SK-N-SH treated with all-trans-retinoic acid at 6 μM for 48 hours (cell line): ENCODE data around the gene CD2.

ENCODE experiments used
- ATAC-seq: fragments of 200-7000 bp; cut with Tn5 transposase; 3 replicates; pipeline ENCODE4 v1.9.1; 2020; ENCODE audit warnings: mild to moderate bottlenecking, moderate library complexity
- ARNTL ChIP-seq: fragments of 450-650 bp; formaldehyde crosslinking; IDR thresholded peaks from 2 replicates; pipeline ENCODE4 v1.5.0; 2020; ENCODE audit warnings: low read depth, mild to moderate bottlenecking, moderate library complexity, borderline replicate concordance
- BACH2 ChIP-seq: fragments of 250-450 bp; sonication (Bioruptor Pico); IDR thresholded peaks from 2 replicates; pipeline ENCODE4 v1.9.0; 2021; ENCODE audit warnings: mild to moderate bottlenecking, borderline replicate concordance
- CREB5 ChIP-seq: fragments of 250-450 bp; sonication (Bioruptor Pico); IDR thresholded peaks from 2 replicates; pipeline ENCODE4 v1.5.1; 2020; ENCODE audit warnings: low read depth, mild to moderate bottlenecking, moderate library complexity
- CSDC2 ChIP-seq: fragments of 250-450 bp; sonication (Bioruptor Pico); IDR thresholded peaks from 2 replicates; pipeline ENCODE4 v1.5.0; 2020; ENCODE audit warnings: mild to moderate bottlenecking, moderate library complexity
- ESRRG ChIP-seq: fragments of 250-450 bp; sonication (Bioruptor Pico); IDR thresholded peaks from 2 replicates; pipeline ENCODE4 v1.6.1; 2021; ENCODE audit warnings: mild to moderate bottlenecking
- GLIS3 ChIP-seq: fragments of 250-450 bp; sonication (Bioruptor Pico); IDR thresholded peaks from 2 replicates; pipeline ENCODE4 v1.5.0; 2020; ENCODE audit warnings: mild to moderate bottlenecking, moderate library complexity
- ISL1 ChIP-seq: fragments of 250-450 bp; sonication (Bioruptor Pico); IDR thresholded peaks from 2 replicates; pipeline ENCODE4 v2.1.2; 2022; ENCODE audit warnings: mild to moderate bottlenecking, moderate library complexity
- OSR1 ChIP-seq: fragments of 250-450 bp; sonication (Bioruptor Pico); IDR thresholded peaks from 2 replicates; pipeline ENCODE4 v1.8.0; 2022; ENCODE audit warnings: moderate library complexity, mild to moderate bottlenecking, inconsistent platforms
- PATZ1 ChIP-seq: fragments of 250-450 bp; sonication (Bioruptor Pico); IDR thresholded peaks from 2 replicates; pipeline ENCODE4 v1.8.0; 2020; ENCODE audit warnings: mild to moderate bottlenecking, moderate library complexity, borderline replicate concordance
- POU6F1 ChIP-seq: fragments of 250-450 bp; sonication (Bioruptor Pico); IDR thresholded peaks from 2 replicates; pipeline ENCODE4 v1.8.0; 2021; ENCODE audit warnings: low read depth, mild to moderate bottlenecking, moderate library complexity, borderline replicate concordance
- PPARA ChIP-seq: fragments of 250-450 bp; sonication (Bioruptor Pico); IDR thresholded peaks from 2 replicates; pipeline ENCODE4 v1.5.0; 2020; ENCODE audit warnings: mild to moderate bottlenecking, borderline replicate concordance
- RARB ChIP-seq: fragments of 250-450 bp; sonication (Bioruptor Pico); IDR thresholded peaks from 2 replicates; pipeline ENCODE4 v1.8.0; 2021; ENCODE audit warnings: mild to moderate bottlenecking, moderate library complexity
- SNAI2 ChIP-seq: fragments of 250-450 bp; sonication (Bioruptor Pico); IDR thresholded peaks from 2 replicates; pipeline ENCODE4 v1.5.0; 2020; ENCODE audit warnings: mild to moderate bottlenecking, moderate library complexity
- TCF4 ChIP-seq: fragments of 250-450 bp; sonication (Bioruptor Pico); IDR thresholded peaks from 2 replicates; pipeline ENCODE4 v1.8.0; 2021; ENCODE audit warnings: mild to moderate bottlenecking, moderate library complexity, borderline replicate concordance
- TOX ChIP-seq: fragments of 250-450 bp; sonication (Bioruptor Pico); IDR thresholded peaks from 2 replicates; pipeline ENCODE4 v1.8.0; 2021; ENCODE audit warnings: mild to moderate bottlenecking, moderate library complexity, borderline replicate concordance
- TSHZ2 ChIP-seq: fragments of 250-450 bp; sonication (Bioruptor Pico); IDR thresholded peaks from 2 replicates; pipeline ENCODE4 v1.5.0; 2020; ENCODE audit warnings: mild to moderate bottlenecking, moderate library complexity
- ZC3H10 ChIP-seq: fragments of 250-450 bp; sonication (Bioruptor Pico); IDR thresholded peaks from 2 replicates; pipeline ENCODE4 v1.5.1; 2021; ENCODE audit warnings: mild to moderate bottlenecking, moderate library complexity
- ZFP3 ChIP-seq: fragments of 250-450 bp; sonication (Bioruptor Pico); IDR thresholded peaks from 2 replicates; pipeline ENCODE4 v1.5.0; 2020; ENCODE audit warnings: mild to moderate bottlenecking, moderate library complexity
- ZFP30 ChIP-seq: fragments of 450-650 bp; formaldehyde crosslinking; IDR thresholded peaks from 2 replicates; pipeline ENCODE4 v1.5.0; 2022; ENCODE audit warnings: mild to moderate bottlenecking, moderate library complexity
- ZNF565 ChIP-seq: fragments of 450-650 bp; formaldehyde crosslinking; conservative IDR thresholded peaks from 2 replicates; pipeline ENCODE4 v1.5.0; 2020; ENCODE audit warnings: low read depth, mild to moderate bottlenecking, moderate library complexity
- ZNF70 ChIP-seq: fragments of 450-650 bp; formaldehyde crosslinking; IDR thresholded peaks from 2 replicates; pipeline ENCODE4 v1.5.0; 2020; ENCODE audit warnings: mild to moderate bottlenecking, moderate library complexity
- ZNF8 ChIP-seq: fragments of 450-650 bp; formaldehyde crosslinking; IDR thresholded peaks from 2 replicates; pipeline ENCODE4 v1.5.0; 2020; ENCODE audit warnings: mild to moderate bottlenecking, moderate library complexity

Gene CD2

GRCh38 chr1:116811321-116811720 lies 57.1 kb downstream of the CD2 start:
- TF ChIP-seq ESRRG (CRISPR knock-in tag) (no peak), CREB5 (no peak), OSR1 (CRISPR knock-in tag) (no peak), ARNTL (CRISPR knock-in tag) (no peak), ZFP30 (CRISPR knock-in tag) (no peak), CSDC2 (CRISPR knock-in tag) (no peak), ZFP3 (CRISPR knock-in tag) (no peak), GLIS3 (no peak), ZC3H10 (no peak), ISL1 (no peak)
- TF ChIP-seq, all 23 proteins: peak for 0
- ATAC-seq, result no peak

GRCh38 chr1:116814926-116815723 lies 60.9 kb downstream of the CD2 start:
- no peak for ATAC-seq
- no peak for TF ChIP-seq POU6F1 (CRISPR knock-in tag)
- TF ChIP-seq ZNF565 (CRISPR knock-in tag), result no peak
- TF ChIP-seq ISL1, result no peak
- no peak for TF ChIP-seq ARNTL (CRISPR knock-in tag)
- TF ChIP-seq RARB, result no peak
- TF ChIP-seq TSHZ2 (CRISPR knock-in tag), result no peak
- TF ChIP-seq ZFP30 (CRISPR knock-in tag), result no peak
- no peak for TF ChIP-seq ZNF70 (CRISPR knock-in tag)
- no peak for TF ChIP-seq CSDC2 (CRISPR knock-in tag)
- TF ChIP-seq SNAI2 (CRISPR knock-in tag), result no peak
- no peak for TF ChIP-seq ZNF8
- TF ChIP-seq GLIS3, result no peak
- no peak for TF ChIP-seq BACH2 (CRISPR knock-in tag)
- TF ChIP-seq PATZ1, result no peak
- TF ChIP-seq ESRRG (CRISPR knock-in tag), result no peak
- no peak for TF ChIP-seq TOX (CRISPR knock-in tag)
- TF ChIP-seq PPARA (CRISPR knock-in tag), result no peak

GRCh38 chr1:116817582-116818064 lies 63.4 kb downstream of the CD2 start:
- TF ChIP-seq ZNF8 (no peak), TSHZ2 (CRISPR knock-in tag) (no peak), BACH2 (CRISPR knock-in tag) (no peak), TCF4 (CRISPR knock-in tag) (no peak), PATZ1 (no peak)
- TF ChIP-seq, all 23 proteins: peak for 0
- peak; percentile 71 for ATAC-seq
